HepG2 (cell line): ENCODE results near the gene ODC1. TPM values are rescaled to one million over a fixed set of nuclear protein-coding genes. Genes with fewer than 3 reads are reported as not detected.
A peak's percentile ranks its signal among the peaks of the same experiment; 100 is the strongest.

ENCODE experiments used
- DMTF1 ChIP-seq: sonication (generic); formaldehyde crosslinking; IDR thresholded peaks from 2 replicates; pipeline ENCODE4 v1.4.0; 2020; ENCODE audit warnings: mild to moderate bottlenecking, missing genetic modification reagents
- HDAC2 ChIP-seq: sonication (generic); formaldehyde crosslinking; IDR thresholded peaks from 2 replicates; pipeline ENCODE4 v1.4.0; 2020; ENCODE audit warnings: missing genetic modification reagents
- NR2F1 ChIP-seq, 2 experiments: fragments of 450-650 bp in 1 of 2; formaldehyde crosslinking in 1 of 2; IDR thresholded peaks; 2 replicates each; pipeline versions ENCODE4 v1.5.0 to v1.6.1; 2016 to 2020; ENCODE audit warnings: mild to moderate bottlenecking in 1 of 2, missing compliant biosample characterization in 1 of 2, missing genetic modification reagents in 1 of 2, moderate library complexity in 1 of 2
- SIX1 ChIP-seq: sonication (generic); formaldehyde crosslinking; IDR thresholded peaks from 2 replicates; pipeline ENCODE4 v1.4.0; 2020; ENCODE audit warnings: missing genetic modification reagents, borderline replicate concordance
- THAP11 ChIP-seq: IDR thresholded peaks from 2 replicates; pipeline ENCODE4 v1.6.1; 2016; ENCODE audit warnings: missing biosample characterization, missing genetic modification reagents
- ZBTB46 ChIP-seq: sonication (generic); formaldehyde crosslinking; IDR thresholded peaks from 2 replicates; pipeline ENCODE4 v1.4.0; 2020; ENCODE audit warnings: mild to moderate bottlenecking, missing genetic modification reagents, borderline replicate concordance
- ZNF207 ChIP-seq: fragments of 450-650 bp; IDR thresholded peaks from 2 replicates; pipeline ENCODE4 v1.6.1; 2016; ENCODE audit warnings: antibody characterized with exemption, borderline replicate concordance
- ZNF274 ChIP-seq: sonication (generic); formaldehyde crosslinking; IDR thresholded peaks from 2 replicates; pipeline ENCODE4 v1.5.1; 2020; ENCODE audit warnings: mild to moderate bottlenecking, missing genetic modification reagents
- ZNF501 ChIP-seq: sonication (generic); formaldehyde crosslinking; IDR thresholded peaks from 2 replicates; pipeline ENCODE4 v1.5.1; 2020; ENCODE audit warnings: mild to moderate bottlenecking, moderate library complexity, missing genetic modification reagents
- ZNF530 ChIP-seq: sonication (generic); formaldehyde crosslinking; IDR thresholded peaks from 2 replicates; pipeline ENCODE4 v1.5.0; 2020; ENCODE audit warnings: low read depth, mild to moderate bottlenecking, missing genetic modification reagents
- ZNF550 ChIP-seq: sonication (generic); formaldehyde crosslinking; IDR thresholded peaks from 2 replicates; pipeline ENCODE4 v1.4.0; 2020; ENCODE audit warnings: mild to moderate bottlenecking, missing genetic modification reagents, borderline replicate concordance
- ZNF670 ChIP-seq: sonication (generic); formaldehyde crosslinking; IDR thresholded peaks from 2 replicates; pipeline ENCODE4 v1.8.0; 2022; ENCODE audit warnings: mild to moderate bottlenecking, missing genetic modification reagents, borderline replicate concordance
- ZNF709 ChIP-seq: sonication (generic); formaldehyde crosslinking; IDR thresholded peaks from 2 replicates; pipeline ENCODE4 v1.5.0; 2020; ENCODE audit warnings: mild to moderate bottlenecking, missing genetic modification reagents
- ZNF724P ChIP-seq: sonication (generic); formaldehyde crosslinking; IDR thresholded peaks from 2 replicates; pipeline ENCODE4 v1.8.0; 2022; ENCODE audit warnings: missing genetic modification reagents, borderline replicate concordance
- ZNF768 ChIP-seq: sonication (generic); formaldehyde crosslinking; IDR thresholded peaks from 2 replicates; pipeline ENCODE4 v1.4.0; 2020; ENCODE audit warnings: missing genetic modification reagents
- ZNF891 ChIP-seq: sonication (generic); formaldehyde crosslinking; IDR thresholded peaks from 2 replicates; pipeline ENCODE4 v1.5.0; 2020; ENCODE audit warnings: mild to moderate bottlenecking, missing genetic modification reagents
- ZSCAN9 ChIP-seq: IDR thresholded peaks from 2 replicates; pipeline ENCODE4 v1.6.1; 2016; ENCODE audit warnings: borderline replicate concordance
- polyA plus RNA-seq, 8 experiments: library from polyadenylated mRNA; depleted of rRNA in 3 of 8; stranded (reverse) in 7 of 8; unstranded in 1 of 8; fragments of >200 nt; fragmentation: Illumina TruSeq in 4 of 8; extraction: Trizol in 4 of 8; gene quantifications; 2 replicates each; pipeline versions ENCODE4 v1.2.1 to v1.2.3, GENCODE V29; 2011 to 2016; ENCODE audit warnings: low read depth in 4 of 8, missing spikeins in 1 of 8, mixed read lengths in 1 of 8; ENCODE audit not compliant: insufficient read depth in 1 of 8
- total RNA-seq, 5 experiments: library from RNA; depleted of rRNA; stranded (reverse); fragments of >200 nt; fragmentation: Illumina TruSeq; extraction: Trizol; gene quantifications; 2 replicates each; pipeline ENCODE4 v1.2.3, GENCODE V29; 2016; ENCODE audit warnings: low read depth in 1 of 5
- TF ChIP-seq, protein P1 (sequence below): IDR thresholded peaks from 2 replicates; pipeline ENCODE4 v1.6.1; 2016; ENCODE audit warnings: low read depth, missing genetic modification reagents, missing compliant biosample characterization

Gene ODC1
- total and polyA plus RNA-seq, 2 of the 13 experiments (the other 11 are each of a cell fraction or from before 2014, with no cell fraction given) = 142 to 371 TPM

GRCh38 chr2:10432311-10433181 is 15.6 kb downstream of the ODC1 start (continued):
- TF ChIP-seq, protein P1, sequence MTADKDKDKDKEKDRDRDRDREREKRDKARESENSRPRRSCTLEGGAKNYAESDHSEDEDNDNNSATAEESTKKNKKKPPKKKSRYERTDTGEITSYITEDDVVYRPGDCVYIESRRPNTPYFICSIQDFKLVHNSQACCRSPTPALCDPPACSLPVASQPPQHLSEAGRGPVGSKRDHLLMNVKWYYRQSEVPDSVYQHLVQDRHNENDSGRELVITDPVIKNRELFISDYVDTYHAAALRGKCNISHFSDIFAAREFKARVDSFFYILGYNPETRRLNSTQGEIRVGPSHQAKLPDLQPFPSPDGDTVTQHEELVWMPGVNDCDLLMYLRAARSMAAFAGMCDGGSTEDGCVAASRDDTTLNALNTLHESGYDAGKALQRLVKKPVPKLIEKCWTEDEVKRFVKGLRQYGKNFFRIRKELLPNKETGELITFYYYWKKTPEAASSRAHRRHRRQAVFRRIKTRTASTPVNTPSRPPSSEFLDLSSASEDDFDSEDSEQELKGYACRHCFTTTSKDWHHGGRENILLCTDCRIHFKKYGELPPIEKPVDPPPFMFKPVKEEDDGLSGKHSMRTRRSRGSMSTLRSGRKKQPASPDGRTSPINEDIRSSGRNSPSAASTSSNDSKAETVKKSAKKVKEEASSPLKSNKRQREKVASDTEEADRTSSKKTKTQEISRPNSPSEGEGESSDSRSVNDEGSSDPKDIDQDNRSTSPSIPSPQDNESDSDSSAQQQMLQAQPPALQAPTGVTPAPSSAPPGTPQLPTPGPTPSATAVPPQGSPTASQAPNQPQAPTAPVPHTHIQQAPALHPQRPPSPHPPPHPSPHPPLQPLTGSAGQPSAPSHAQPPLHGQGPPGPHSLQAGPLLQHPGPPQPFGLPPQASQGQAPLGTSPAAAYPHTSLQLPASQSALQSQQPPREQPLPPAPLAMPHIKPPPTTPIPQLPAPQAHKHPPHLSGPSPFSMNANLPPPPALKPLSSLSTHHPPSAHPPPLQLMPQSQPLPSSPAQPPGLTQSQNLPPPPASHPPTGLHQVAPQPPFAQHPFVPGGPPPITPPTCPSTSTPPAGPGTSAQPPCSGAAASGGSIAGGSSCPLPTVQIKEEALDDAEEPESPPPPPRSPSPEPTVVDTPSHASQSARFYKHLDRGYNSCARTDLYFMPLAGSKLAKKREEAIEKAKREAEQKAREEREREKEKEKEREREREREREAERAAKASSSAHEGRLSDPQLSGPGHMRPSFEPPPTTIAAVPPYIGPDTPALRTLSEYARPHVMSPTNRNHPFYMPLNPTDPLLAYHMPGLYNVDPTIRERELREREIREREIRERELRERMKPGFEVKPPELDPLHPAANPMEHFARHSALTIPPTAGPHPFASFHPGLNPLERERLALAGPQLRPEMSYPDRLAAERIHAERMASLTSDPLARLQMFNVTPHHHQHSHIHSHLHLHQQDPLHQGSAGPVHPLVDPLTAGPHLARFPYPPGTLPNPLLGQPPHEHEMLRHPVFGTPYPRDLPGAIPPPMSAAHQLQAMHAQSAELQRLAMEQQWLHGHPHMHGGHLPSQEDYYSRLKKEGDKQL = 0 out of 2 replicates have a peak, but pooled peaks have one; percentile 15
- TF ChIP-seq ZNF274 (CRISPR knock-in tag) = no peak
- no peak for TF ChIP-seq DMTF1 (CRISPR knock-in tag)
- TF ChIP-seq NR2F1 (CRISPR knock-in tag; IDR thresholded peaks at IDR 0.05) = peak in 1 of 2 experiments; percentile 11; a peak in 1 of 4 replicates
- no peak for TF ChIP-seq ZNF724P (CRISPR knock-in tag)
- no peak for TF ChIP-seq ZNF530 (CRISPR knock-in tag)
- TF ChIP-seq ZNF550 (CRISPR knock-in tag) = no peak
- no peak for TF ChIP-seq ZNF501 (CRISPR knock-in tag)
- no peak for TF ChIP-seq ZBTB46
- TF ChIP-seq ZNF670 (CRISPR knock-in tag) = no peak
- 0 out of 2 replicates have a peak, but pooled peaks have one; percentile 26 for TF ChIP-seq ZNF891 (CRISPR knock-in tag)
- no peak for TF ChIP-seq THAP11 (CRISPR knock-in tag)
- no peak for TF ChIP-seq ZNF709 (CRISPR knock-in tag)
- no peak for TF ChIP-seq SIX1 (CRISPR knock-in tag)
- no peak for TF ChIP-seq ZSCAN9
- peak; percentile 34; the same call in 1 of the 2 replicates for TF ChIP-seq ZNF768 (CRISPR knock-in tag)
- TF ChIP-seq ZNF207 = no peak
- TF ChIP-seq HDAC2 = no peak
